Spleen (tissue), 7 donors: ENCODE results near the gene LSM14B.

Experiments used
- CTCF ChIP-seq, 11 experiments: fragments of 200-600 bp in 7 of 11; fragments of 450-650 bp in 4 of 11; sonication (generic) in 4 of 11; IDR thresholded peaks in 8 of 11; conservative IDR thresholded peaks in 3 of 11; 1 replicate in 7 of 11; 2 replicates in 4 of 11; pipeline versions ENCODE4 v1.4.0 to v1.8.0; 2016 to 2021; ENCODE audit warnings: antibody characterized with exemption in 11 of 11, inconsistent platforms in 4 of 11, mild to moderate bottlenecking in 1 of 11
- POLR2A ChIP-seq, 3 donors: fragments of 450-650 bp; IDR thresholded peaks; one replicate each; pipeline ENCODE4 v1.5.1; 2017; ENCODE audit warnings: antibody characterized with exemption in 3 of 3, mild to moderate bottlenecking in 1 of 3
- POLR2AphosphoS5 ChIP-seq, 3 donors: sonication (generic); formaldehyde crosslinking; IDR thresholded peaks; one replicate each; pipeline ENCODE4 v1.5.1; 2017; ENCODE audit warnings: antibody characterized with exemption in 3 of 3
- donor health status: DM: no; HTN: no; CAD: no; lungs with moderate emphysema.
- donor health status: DM: no; HTN: no; CAD: no.
- donor health status: DM: no; HTN: no; CAD: no.

DNA sequence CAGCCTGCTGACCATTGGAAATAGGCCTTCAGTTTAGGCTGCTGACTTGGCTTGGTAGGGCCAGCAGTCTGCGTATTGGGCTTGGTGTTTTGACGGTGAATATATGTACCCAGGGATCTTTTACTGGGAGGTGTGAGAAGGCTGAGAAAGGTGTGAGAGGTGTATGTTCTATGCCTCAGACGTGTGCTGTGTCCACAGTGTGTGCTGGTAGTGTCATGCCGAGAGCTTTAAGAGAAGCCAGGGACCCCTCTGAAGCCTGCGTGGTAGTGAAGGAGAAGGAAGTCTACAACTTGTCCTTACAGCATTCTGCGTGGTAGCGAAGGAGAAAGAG lies 23.4 kb downstream of the LSM14B start:
- TF ChIP-seq CTCF (IDR thresholded peaks at IDR 0.05 in 8 of 11, conservative IDR thresholded peaks at IDR 0.05 in 3 of 11) (no peak), POLR2AphosphoS5 (IDR thresholded peaks at IDR 0.05) (no peak), POLR2A (IDR thresholded peaks at IDR 0.05) (no peak)
